ENCODE data around the gene CACNA1D.

GRCh38 chr3:53773611-53774368 is 279.4 kb downstream of the CACNA1D start:
- TF ChIP-seq CTCF (IDR thresholded peaks at IDR 0.05) (no peak), POLR2AphosphoS5 (IDR thresholded peaks at IDR 0.05) (no peak), POLR2A (IDR thresholded peaks at IDR 0.05; ENCODE audit: low read depth) (no peak), EP300 (IDR thresholded peaks at IDR 0.05) (no peak)

Data from esophagus muscularis mucosa (tissue), 4 donors.